ENCODE data around the gene SLC6A1. TPM values are rescaled to one million over a fixed set of nuclear protein-coding genes. Genes with fewer than 3 reads are reported as not detected.

The SLC6A1 gene
- total RNA-seq: under 0.01 and 0.05 TPM in 2 replicates

GRCh38 chr3:10992017-10992942, at the start of gene SLC6A1:
SLC6A1 (plus strand) TSS chr3:10992748; CDS start chr3:11017212, 24,464 bp downstream.

Other genes starting within 250 kb of the SLC6A1 start
- not detected in 2 replicates for gene SLC6A11, start 176.5 kb upstream of the SLC6A1 start, total RNA-seq
- 17.5 and 28.3 TPM in 2 replicates for gene HRH1, start 161.7 kb downstream of the SLC6A1 start, total RNA-seq